Smooth muscle cell (in vitro differentiated cells): ENCODE data around the gene LRP5. TPM values are rescaled to one million over a fixed set of nuclear protein-coding genes. Genes with fewer than 3 reads are reported as not detected.

Experiments used
- DNase-seq: peaks from one replicate; lab custom pipeline; 2025; ENCODE audit not compliant: unreplicated experiment; lab: John Stamatoyannopoulos, UW
- H2AFZ ChIP-seq: fragments of 200-600 bp; sonication (generic); 2 replicates; pipeline ENCODE4 v1.6.0; 2016; ENCODE audit warnings: antibody characterized with exemption, low read depth, mild to moderate bottlenecking
- H3F3A ChIP-seq: fragments of 200-600 bp; sonication (generic); 2 replicates; pipeline ENCODE4 v1.6.0; 2017; ENCODE audit warnings: antibody characterized with exemption, low read depth
- H3K27ac ChIP-seq: fragments of 200-600 bp; sonication (generic); 2 replicates; pipeline ENCODE4 v1.5.1; 2016; ENCODE audit warnings: low read depth, mild to moderate bottlenecking
- H3K27me3 ChIP-seq: fragments of 200-600 bp; sonication (generic); 2 replicates; pipeline ENCODE4 v1.6.1; 2016; ENCODE audit warnings: low read depth, mild to moderate bottlenecking
- H3K36me3 ChIP-seq: fragments of 200-600 bp; sonication (generic); 2 replicates; pipeline ENCODE4 v1.5.1; 2016; ENCODE audit warnings: low read depth
- H3K4me1 ChIP-seq: fragments of 200-600 bp; sonication (generic); 2 replicates; pipeline ENCODE4 v1.5.1; 2016; ENCODE audit warnings: low read depth
- H3K4me2 ChIP-seq: fragments of 200-600 bp; sonication (generic); 2 replicates; pipeline ENCODE4 v1.6.0; 2016; ENCODE audit warnings: mild to moderate bottlenecking
- H3K4me3 ChIP-seq: fragments of 200-600 bp; sonication (generic); 2 replicates; pipeline ENCODE4 v1.5.1; 2016; ENCODE audit warnings: mild to moderate bottlenecking
- H3K79me2 ChIP-seq: fragments of 200-600 bp; sonication (generic); 2 replicates; pipeline ENCODE4 v1.6.0; 2016; ENCODE audit warnings: low read depth, mild to moderate bottlenecking
- H3K9ac ChIP-seq: fragments of 200-600 bp; sonication (generic); 2 replicates; pipeline ENCODE4 v1.6.0; 2016; ENCODE audit warnings: low read depth
- H3K9me3 ChIP-seq: fragments of 200-600 bp; sonication (generic); replicated peaks from 2 replicates; pipeline ENCODE4 v1.5.1; 2016; ENCODE audit warnings: low read depth
- H4K20me1 ChIP-seq: fragments of 200-600 bp; sonication (generic); 2 replicates; pipeline ENCODE4 v1.6.0; 2016; ENCODE audit warnings: low read depth
- WGBS: methylation state at CpG from one replicate; pipeline ENCODE4 v1.1.7; 2016; ENCODE audit warnings: low lambda C conversion rate; 5-methylcytosine and 5-hydroxymethylcytosine counted together
- polyA plus RNA-seq: library from polyadenylated mRNA; unstranded; fragments of >200 nt; fragmentation: Nextera tagmentation; extraction: Ambion mirVana; gene quantifications from 2 replicates; pipeline ENCODE4 v1.2.1, GENCODE V29; 2016
- total RNA-seq: library from RNA; depleted of rRNA; stranded (reverse); fragments of >200 nt; gene quantifications from 2 replicates; pipeline ENCODE4 v1.2.3, GENCODE V29; 2014
- TF ChIP-seq, protein P1 (sequence below): fragments of 200-600 bp; sonication (generic); IDR thresholded peaks from 2 replicates; pipeline ENCODE4 v1.5.1; 2017; ENCODE audit warnings: borderline replicate concordance, mild to moderate bottlenecking, antibody characterized with exemption; ENCODE audit not compliant: insufficient read depth, poor library complexity, severe bottlenecking

The LRP5 gene
- total and polyA plus RNA-seq, 2 experiments from 2014 or later, result 16.1 to 26.6 TPM

DNA sequence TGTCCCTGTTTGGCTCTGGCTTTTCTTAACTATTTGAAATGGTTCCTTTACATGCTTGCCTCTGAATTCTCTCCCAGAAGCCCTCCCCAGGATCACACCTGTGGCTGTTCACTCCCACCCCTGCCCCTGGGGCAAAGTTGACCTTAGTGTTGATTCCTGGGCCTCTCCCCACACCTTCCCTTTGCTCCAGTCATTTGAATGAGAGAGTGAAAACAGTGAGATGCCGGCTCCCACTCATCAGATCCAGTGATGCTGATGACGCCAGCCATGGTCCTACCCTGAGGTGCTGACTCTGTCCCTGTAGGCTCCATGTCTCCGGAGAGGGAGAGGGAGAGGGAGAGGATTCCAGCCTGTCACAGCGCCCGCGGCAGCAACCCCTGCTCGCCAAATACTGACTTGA is 40.7 kb downstream of the LRP5 start:
- H3K27ac ChIP-seq, result peak overlapping the region; percentile 85
- peak overlapping the region; percentile 75 for H3K4me2 ChIP-seq
- H3F3A ChIP-seq, result peaks cover 14% of the 10 kb centered on the region
- H3K4me1 ChIP-seq, result peaks cover 9% of the 10 kb centered on the region
- H3K4me3 ChIP-seq, result no peak overlapping the region
- TF ChIP-seq, protein P1, sequence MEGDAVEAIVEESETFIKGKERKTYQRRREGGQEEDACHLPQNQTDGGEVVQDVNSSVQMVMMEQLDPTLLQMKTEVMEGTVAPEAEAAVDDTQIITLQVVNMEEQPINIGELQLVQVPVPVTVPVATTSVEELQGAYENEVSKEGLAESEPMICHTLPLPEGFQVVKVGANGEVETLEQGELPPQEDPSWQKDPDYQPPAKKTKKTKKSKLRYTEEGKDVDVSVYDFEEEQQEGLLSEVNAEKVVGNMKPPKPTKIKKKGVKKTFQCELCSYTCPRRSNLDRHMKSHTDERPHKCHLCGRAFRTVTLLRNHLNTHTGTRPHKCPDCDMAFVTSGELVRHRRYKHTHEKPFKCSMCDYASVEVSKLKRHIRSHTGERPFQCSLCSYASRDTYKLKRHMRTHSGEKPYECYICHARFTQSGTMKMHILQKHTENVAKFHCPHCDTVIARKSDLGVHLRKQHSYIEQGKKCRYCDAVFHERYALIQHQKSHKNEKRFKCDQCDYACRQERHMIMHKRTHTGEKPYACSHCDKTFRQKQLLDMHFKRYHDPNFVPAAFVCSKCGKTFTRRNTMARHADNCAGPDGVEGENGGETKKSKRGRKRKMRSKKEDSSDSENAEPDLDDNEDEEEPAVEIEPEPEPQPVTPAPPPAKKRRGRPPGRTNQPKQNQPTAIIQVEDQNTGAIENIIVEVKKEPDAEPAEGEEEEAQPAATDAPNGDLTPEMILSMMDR, result no peak
- no peaks in the 10 kb centered on the region for H3K27me3 ChIP-seq
- no peak overlapping the region for H3K9ac ChIP-seq
- no peak overlapping the region for H2AFZ ChIP-seq
- no peaks in the 10 kb centered on the region for H3K9me3 ChIP-seq
- DNase-seq, result no peak
- H3K36me3 ChIP-seq, result no peaks in the 10 kb centered on the region
- WGBS, result 77% methylated on average over 7 of the region's 7 CpGs
- H3K79me2 ChIP-seq, result peaks cover 4% of the 10 kb centered on the region
- H4K20me1 ChIP-seq, result no peaks in the 10 kb centered on the region

- no peak for DNase-seq
- Histone ChIP-seq H4K20me1 (no peaks in the 10 kb centered on the region), H3K27me3 (no peaks in the 10 kb centered on the region), H3K4me3 (no peak overlapping the region), H3K9me3 (no peaks in the 10 kb centered on the region), H3K79me2 (peaks cover 4% of the 10 kb centered on the region), H3K27ac (peak overlapping the region; percentile 85), H3F3A (peaks cover 14% of the 10 kb centered on the region), H3K4me2 (peak overlapping the region; percentile 75), H3K36me3 (no peaks in the 10 kb centered on the region), H3K4me1 (peaks cover 9% of the 10 kb centered on the region), H2AFZ (no peak overlapping the region), H3K9ac (no peak overlapping the region)
- 75% methylated on average over 11 of the region's 11 CpGs for WGBS
- TF ChIP-seq, protein P1, result no peak
These were observed 41.3 kb downstream of the LRP5 start for GRCh38 chr11:68353669-68354068.

DNA sequence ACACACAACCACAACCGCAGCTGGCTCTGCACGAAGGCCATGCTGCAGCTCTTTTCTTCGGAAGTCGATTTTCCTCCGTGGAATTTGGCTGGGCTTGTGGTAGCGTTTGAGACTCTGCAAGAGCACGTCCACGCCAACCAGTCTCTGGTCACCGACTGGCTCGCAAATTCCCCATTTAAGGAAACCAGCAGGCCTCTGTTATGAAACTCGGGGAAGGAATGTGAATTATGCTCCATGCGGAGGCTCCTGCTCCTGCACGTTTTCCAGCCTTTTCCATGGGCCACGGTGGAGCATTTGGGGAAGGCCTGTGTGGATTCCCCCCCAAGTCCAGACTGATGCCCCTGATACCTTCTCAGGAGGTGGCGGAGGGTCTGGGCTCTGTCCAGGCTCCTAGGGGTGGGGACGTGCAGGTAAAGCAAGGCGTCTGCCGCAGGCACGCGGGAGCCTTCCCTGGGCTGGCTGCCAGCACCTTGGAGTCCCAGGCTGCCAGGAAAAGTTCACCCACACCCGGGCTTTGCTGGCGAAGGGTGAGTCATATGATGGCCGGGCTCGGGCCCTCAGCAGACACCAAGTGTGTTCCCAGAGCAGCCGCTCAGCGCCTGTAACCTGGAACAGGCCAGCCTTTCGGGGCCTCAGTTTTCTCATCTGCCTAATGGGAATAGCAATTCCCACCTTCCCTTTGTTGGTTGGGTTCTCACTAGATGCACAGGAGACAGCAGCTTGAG is 41.9 kb downstream of the LRP5 start:
- H3K27me3 ChIP-seq, result no peaks in the 10 kb centered on the region
- peak overlapping the region; percentile 75 for H3K4me2 ChIP-seq
- no peaks in the 10 kb centered on the region for H3K36me3 ChIP-seq
- 26% methylated on average over 27 of the region's 27 CpGs for WGBS
- H3K27ac ChIP-seq, result peak overlapping the region; percentile 85
- no peaks in the 10 kb centered on the region for H4K20me1 ChIP-seq
- H3K4me1 ChIP-seq, result peaks cover 9% of the 10 kb centered on the region
- H2AFZ ChIP-seq, result no peak overlapping the region
- no peak overlapping the region for H3K4me3 ChIP-seq
- no peaks in the 10 kb centered on the region for H3K9me3 ChIP-seq
- DNase-seq, result peak; percentile 58
- H3K79me2 ChIP-seq, result peaks cover under 1% of the 10 kb centered on the region
- TF ChIP-seq, protein P1, result no peak
- peaks cover 14% of the 10 kb centered on the region for H3F3A ChIP-seq
- no peak overlapping the region for H3K9ac ChIP-seq

- Histone ChIP-seq H3K27me3 (no peaks in the 10 kb centered on the region), H3K4me1 (peaks cover 9% of the 10 kb centered on the region), H3K36me3 (no peaks in the 10 kb centered on the region), H3K9ac (no peak overlapping the region), H3K4me3 (no peak overlapping the region), H3K79me2 (no peaks in the 10 kb centered on the region), H2AFZ (no peak overlapping the region), H3K27ac (no peak overlapping the region), H4K20me1 (no peaks in the 10 kb centered on the region), H3F3A (peaks cover 14% of the 10 kb centered on the region), H3K4me2 (no peak overlapping the region), H3K9me3 (no peaks in the 10 kb centered on the region)
- DNase-seq, result no peak
- TF ChIP-seq, protein P1, result no peak
- 100% methylated on average over 7 of the region's 7 CpGs for WGBS
These were observed 43.1 kb downstream of the LRP5 start for GRCh38 chr11:68355471-68355870.
